ENCODE measurements around the gene ZG16B. TPM values are rescaled to one million over a fixed set of nuclear protein-coding genes. Genes with fewer than 3 reads are reported as not detected.

Gene ZG16B
- total RNA-seq, 1 experiment from 2014 or later: 8.6 TPM

- intact Hi-C loops (cut with micrococcal nuclease): loop anchor here (1.0 kb wide), 1 partner anchor 28 kb away; no protein-coding TSS in a partner anchor
- H3K9me2 ChIP-seq (replicated peaks; ENCODE audit: low read length): no peaks in the 10 kb centered on the region
- TF ChIP-seq CTCF (conservative IDR thresholded peaks at IDR 0.05; ENCODE audit: low read depth, low read length) (no peak), EZH2phosphoT487 (IDR thresholded peaks at IDR 0.05; ENCODE audit: borderline replicate concordance, low read length) (no peak), EZH2 (IDR thresholded peaks at IDR 0.05; ENCODE audit: low read length, unreplicated experiment) (no peak)
- H3K4me3 ChIP-seq (ENCODE audit: low read length): no peak overlapping the region
- H3F3A ChIP-seq (ENCODE audit: low read length, unreplicated experiment): no peaks in the 10 kb centered on the region
- no peak overlapping the region for H3K4me2 ChIP-seq (ENCODE audit: low read length)
- no peaks in the 10 kb centered on the region for H3K27me3 ChIP-seq (ENCODE audit: low read length)
- no peak overlapping the region for H2AFZ ChIP-seq (ENCODE audit: low read length)
- no peaks in the 10 kb centered on the region for H4K20me1 ChIP-seq (ENCODE audit: low read length)
- no peak overlapping the region for H3K9ac ChIP-seq (ENCODE audit: low read length)
- no peak for ATAC-seq
- no peak for DNase-seq
- H3K4me1 ChIP-seq (ENCODE audit: insufficient read depth, low read length): peaks cover 22% of the 10 kb centered on the region
- BruUV-seq (replicated peaks): no TSS peak
- H3K27ac ChIP-seq (ENCODE audit: low read length): peak overlapping the region; percentile 10; the same call in 1 of the 2 replicates
- ChIA-PET CTCF (interaction anchor here (0.5 to 1.3 kb wide), 3 partner anchors 14 to 43 kb away, joined by 3 to 22 read pairs (median 3); partner anchors contain the start of gene FLYWCH2), POLR2A (ENCODE audit: unreplicated experiment) (no interaction called here)
- no peaks in the 10 kb centered on the region for H3K36me3 ChIP-seq (ENCODE audit: low read depth, low read length)
- H3K79me2 ChIP-seq (ENCODE audit: low read length): no peaks in the 10 kb centered on the region
- no peaks in the 10 kb centered on the region for H3K9me3 ChIP-seq (ENCODE audit: low read length)
Measured at GRCh38 chr16:2839650-2840450, 9.7 kb downstream of the ZG16B start.

- H2AFZ ChIP-seq (ENCODE audit: low read length): no peak overlapping the region
- H3K27ac ChIP-seq (ENCODE audit: low read length): no peak overlapping the region
- no peaks in the 10 kb centered on the region for H3K9me3 ChIP-seq (ENCODE audit: low read length)
- no peak overlapping the region for H3K4me2 ChIP-seq (ENCODE audit: low read length)
- ATAC-seq (no peak), DNase-seq (no peak)
- no peaks in the 10 kb centered on the region for H3F3A ChIP-seq (ENCODE audit: low read length, unreplicated experiment)
- H3K9me2 ChIP-seq (replicated peaks; ENCODE audit: low read length): no peaks in the 10 kb centered on the region
- intact Hi-C loops (cut with micrococcal nuclease): no loop called here
- H3K79me2 ChIP-seq (ENCODE audit: low read length): no peaks in the 10 kb centered on the region
- no TSS peak for BruUV-seq (replicated peaks)
- no peak overlapping the region for H3K4me3 ChIP-seq (ENCODE audit: low read length)
- H3K4me1 ChIP-seq (ENCODE audit: insufficient read depth, low read length): peaks cover 18% of the 10 kb centered on the region
- CTCF ChIA-PET: no interaction called here
- POLR2A ChIA-PET (ENCODE audit: unreplicated experiment): no interaction called here
- no peaks in the 10 kb centered on the region for H3K27me3 ChIP-seq (ENCODE audit: low read length)
- no peaks in the 10 kb centered on the region for H3K36me3 ChIP-seq (ENCODE audit: low read depth, low read length)
- H3K9ac ChIP-seq (ENCODE audit: low read length): no peak overlapping the region
- no peaks in the 10 kb centered on the region for H4K20me1 ChIP-seq (ENCODE audit: low read length)
- TF ChIP-seq EZH2 (IDR thresholded peaks at IDR 0.05; ENCODE audit: low read length, unreplicated experiment) (no peak), CTCF (conservative IDR thresholded peaks at IDR 0.05; ENCODE audit: low read depth, low read length) (no peak), EZH2phosphoT487 (IDR thresholded peaks at IDR 0.05; ENCODE audit: borderline replicate concordance, low read length) (no peak)
Measured at GRCh38 chr16:2840914-2841313, 10.8 kb downstream of the ZG16B start.

Measured in PC-3 (cell line).